ENCODE results near the gene PELO.

DNA sequence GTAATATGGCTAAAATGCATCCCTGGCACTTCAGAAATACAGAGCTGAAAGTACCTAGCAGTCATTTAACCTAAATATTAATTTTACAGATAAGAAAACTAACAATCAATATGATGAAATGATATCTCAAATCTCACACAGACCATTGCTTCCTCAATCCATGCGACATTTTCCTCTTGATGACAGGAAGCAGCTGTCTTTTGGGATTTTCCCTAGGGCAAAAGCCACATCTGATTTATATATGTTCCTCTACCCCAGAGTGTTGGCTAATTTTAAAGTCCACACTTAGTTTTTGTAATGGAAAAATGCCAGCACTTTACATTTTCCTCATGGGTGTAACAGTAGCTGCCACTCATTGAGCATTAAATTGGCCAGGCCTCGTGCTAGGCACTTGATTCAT lies 47.7 kb upstream of the PELO start:
- TF ChIP-seq POLR2A (IDR thresholded peaks at IDR 0.05) (no peak), POLR2AphosphoS5 (IDR thresholded peaks at IDR 0.05; ENCODE audit: insufficient read depth in 1 of 2, low read depth in 1 of 2) (no peak)
- TF ChIP-seq, protein P1, sequence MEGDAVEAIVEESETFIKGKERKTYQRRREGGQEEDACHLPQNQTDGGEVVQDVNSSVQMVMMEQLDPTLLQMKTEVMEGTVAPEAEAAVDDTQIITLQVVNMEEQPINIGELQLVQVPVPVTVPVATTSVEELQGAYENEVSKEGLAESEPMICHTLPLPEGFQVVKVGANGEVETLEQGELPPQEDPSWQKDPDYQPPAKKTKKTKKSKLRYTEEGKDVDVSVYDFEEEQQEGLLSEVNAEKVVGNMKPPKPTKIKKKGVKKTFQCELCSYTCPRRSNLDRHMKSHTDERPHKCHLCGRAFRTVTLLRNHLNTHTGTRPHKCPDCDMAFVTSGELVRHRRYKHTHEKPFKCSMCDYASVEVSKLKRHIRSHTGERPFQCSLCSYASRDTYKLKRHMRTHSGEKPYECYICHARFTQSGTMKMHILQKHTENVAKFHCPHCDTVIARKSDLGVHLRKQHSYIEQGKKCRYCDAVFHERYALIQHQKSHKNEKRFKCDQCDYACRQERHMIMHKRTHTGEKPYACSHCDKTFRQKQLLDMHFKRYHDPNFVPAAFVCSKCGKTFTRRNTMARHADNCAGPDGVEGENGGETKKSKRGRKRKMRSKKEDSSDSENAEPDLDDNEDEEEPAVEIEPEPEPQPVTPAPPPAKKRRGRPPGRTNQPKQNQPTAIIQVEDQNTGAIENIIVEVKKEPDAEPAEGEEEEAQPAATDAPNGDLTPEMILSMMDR (IDR thresholded peaks at IDR 0.05): no peak
